HEK293T (cell line): ENCODE data around the gene WFDC11.

ENCODE experiments used
- ARNT ChIP-seq: fragments of 450-650 bp; IDR thresholded peaks from 2 replicates; pipeline ENCODE4 v1.6.1; 2017; ENCODE audit warnings: mild to moderate bottlenecking
- BHLHE40 ChIP-seq: fragments of 450-650 bp; IDR thresholded peaks from 2 replicates; pipeline ENCODE4 v1.6.1; 2016; ENCODE audit warnings: mild to moderate bottlenecking, moderate library complexity, borderline replicate concordance
- CTBP1 ChIP-seq: fragments of 450-650 bp; IDR thresholded peaks from 2 replicates; pipeline ENCODE4 v1.6.1; 2016; ENCODE audit warnings: borderline replicate concordance
- ELF4 ChIP-seq: fragments of 450-650 bp; IDR thresholded peaks from 2 replicates; pipeline ENCODE4 v1.6.1; 2017; ENCODE audit warnings: antibody characterized with exemption
- FOXA1 ChIP-seq: fragments of 450-650 bp; IDR thresholded peaks from 2 replicates; pipeline ENCODE4 v1.6.1; 2016; ENCODE audit warnings: mild to moderate bottlenecking
- FOXK2 ChIP-seq: fragments of 450-650 bp; IDR thresholded peaks from 2 replicates; pipeline ENCODE4 v1.6.1; 2016; ENCODE audit warnings: mild to moderate bottlenecking
- FOXM1 ChIP-seq: fragments of 450-650 bp; IDR thresholded peaks from 2 replicates; pipeline ENCODE4 v1.6.1; 2017; ENCODE audit warnings: mild to moderate bottlenecking, borderline replicate concordance
- HDGF ChIP-seq: fragments of 450-650 bp; IDR thresholded peaks from 2 replicates; pipeline ENCODE4 v1.6.1; 2017; ENCODE audit warnings: antibody characterized with exemption, borderline replicate concordance
- LEF1 ChIP-seq: fragments of 450-650 bp; IDR thresholded peaks from 2 replicates; pipeline ENCODE4 v1.6.1; 2017; ENCODE audit warnings: mild to moderate bottlenecking, borderline replicate concordance
- NFRKB ChIP-seq: fragments of 450-650 bp; IDR thresholded peaks from 2 replicates; pipeline ENCODE4 v1.6.1; 2016; ENCODE audit warnings: mild to moderate bottlenecking, moderate library complexity
- PKNOX1 ChIP-seq: fragments of 450-650 bp; IDR thresholded peaks from 2 replicates; pipeline ENCODE4 v1.6.1; 2016
- SP1 ChIP-seq: fragments of 450-650 bp; IDR thresholded peaks from 2 replicates; pipeline ENCODE4 v1.6.1; 2017
- ZNF384 ChIP-seq: fragments of 450-650 bp; IDR thresholded peaks from 2 replicates; pipeline ENCODE4 v1.6.1; 2016

- TF ChIP-seq SP1 (no peak), FOXM1 (no peak), BHLHE40 (no peak), PKNOX1 (no peak), ARNT (no peak), LEF1 (no peak), FOXK2 (no peak), ELF4 (no peak), CTBP1 (no peak), FOXA1 (no peak), HDGF (no peak), ZNF384 (no peak), NFRKB (no peak)
Observed at GRCh38 chr20:45611054-45611453, 59.0 kb downstream of the WFDC11 start.
